ENCODE data around the gene OR1N1.
"Not testable (repeated sequence)": the region's sequence is repeated elsewhere in the genome, so short reads cannot be mapped to it uniquely, and the experiment has no call there.

The OR1N1 gene

DNA sequence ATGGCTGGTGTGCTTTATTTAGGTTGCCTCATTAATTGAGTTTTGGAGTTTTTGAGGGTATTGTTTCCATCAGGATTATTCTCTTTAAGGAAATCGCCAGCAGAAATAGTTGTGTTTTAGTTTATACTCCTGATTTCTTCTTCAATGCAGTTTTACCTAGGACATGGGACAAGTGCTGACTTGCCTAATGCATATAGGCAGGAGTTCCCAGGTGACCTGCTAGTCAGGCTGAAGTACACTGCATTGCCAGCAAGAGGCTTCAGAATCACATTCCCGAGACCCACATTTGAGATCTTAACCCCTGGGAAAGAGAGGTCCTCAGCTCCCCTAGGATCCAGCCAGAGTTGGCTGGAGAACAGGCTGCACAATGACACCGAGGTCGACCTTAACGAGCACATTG is 24.3 kb upstream of the OR1N1 start:
- in situ Hi-C loops (cut with HindIII; ENCODE audit: low sequenced_read_pairs): no loop called here
- TF ChIP-seq, protein P1, sequence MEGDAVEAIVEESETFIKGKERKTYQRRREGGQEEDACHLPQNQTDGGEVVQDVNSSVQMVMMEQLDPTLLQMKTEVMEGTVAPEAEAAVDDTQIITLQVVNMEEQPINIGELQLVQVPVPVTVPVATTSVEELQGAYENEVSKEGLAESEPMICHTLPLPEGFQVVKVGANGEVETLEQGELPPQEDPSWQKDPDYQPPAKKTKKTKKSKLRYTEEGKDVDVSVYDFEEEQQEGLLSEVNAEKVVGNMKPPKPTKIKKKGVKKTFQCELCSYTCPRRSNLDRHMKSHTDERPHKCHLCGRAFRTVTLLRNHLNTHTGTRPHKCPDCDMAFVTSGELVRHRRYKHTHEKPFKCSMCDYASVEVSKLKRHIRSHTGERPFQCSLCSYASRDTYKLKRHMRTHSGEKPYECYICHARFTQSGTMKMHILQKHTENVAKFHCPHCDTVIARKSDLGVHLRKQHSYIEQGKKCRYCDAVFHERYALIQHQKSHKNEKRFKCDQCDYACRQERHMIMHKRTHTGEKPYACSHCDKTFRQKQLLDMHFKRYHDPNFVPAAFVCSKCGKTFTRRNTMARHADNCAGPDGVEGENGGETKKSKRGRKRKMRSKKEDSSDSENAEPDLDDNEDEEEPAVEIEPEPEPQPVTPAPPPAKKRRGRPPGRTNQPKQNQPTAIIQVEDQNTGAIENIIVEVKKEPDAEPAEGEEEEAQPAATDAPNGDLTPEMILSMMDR (IDR thresholded peaks at IDR 0.05; ENCODE audit: low read depth, low read length): no peak
- DNase-seq (ENCODE audit: low read depth, low spot score): no peak
- no peak overlapping the region for H3K4me3 ChIP-seq (ENCODE audit: low read depth, low read length)

DNA sequence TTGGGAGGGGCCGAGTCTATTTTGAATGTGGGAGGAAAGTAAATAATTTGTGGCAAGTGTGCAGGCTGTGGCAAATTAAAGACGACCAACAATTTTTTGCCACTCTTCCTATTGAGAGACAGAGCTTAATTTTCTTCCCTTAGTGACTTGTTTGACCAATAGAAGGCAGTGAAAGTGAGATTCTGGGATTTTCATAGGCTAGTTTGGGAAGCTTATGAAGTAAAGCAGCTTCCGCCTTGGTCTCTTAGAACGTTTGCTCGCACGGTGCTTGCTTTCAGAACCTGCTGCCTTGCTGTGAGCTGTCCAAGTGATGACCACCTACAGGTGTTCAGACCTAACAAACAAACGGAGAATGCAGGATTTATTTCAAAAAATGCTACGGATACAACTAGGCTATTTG is 19.1 kb upstream of the OR1N1 start:
- no peak overlapping the region for H3K4me3 ChIP-seq (ENCODE audit: low read depth, low read length)
- TF ChIP-seq, protein P1 (IDR thresholded peaks at IDR 0.05; ENCODE audit: low read depth, low read length): no peak
- DNase-seq (ENCODE audit: low read depth, low spot score): no peak
- in situ Hi-C loops (cut with HindIII; ENCODE audit: low sequenced_read_pairs): no loop called here

DNA sequence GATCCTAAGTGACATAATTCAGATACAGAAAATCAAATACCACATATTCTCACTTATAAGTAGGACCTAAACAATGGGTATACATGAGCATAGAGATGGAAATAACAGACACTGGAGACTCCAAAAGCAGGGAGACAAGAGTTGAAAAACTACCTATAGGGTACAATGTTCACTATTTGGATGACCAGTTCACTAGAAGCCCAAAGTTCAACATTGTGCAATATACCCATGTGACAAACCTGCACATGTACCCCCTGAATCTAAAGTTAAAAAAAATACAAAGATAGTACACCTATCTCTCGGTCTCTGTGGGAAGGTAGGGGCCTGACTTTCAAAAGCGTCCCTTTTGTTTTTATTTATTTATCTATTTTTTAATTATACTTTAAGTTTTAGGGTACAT is 11.7 kb upstream of the OR1N1 start:
- in situ Hi-C loops (cut with HindIII; ENCODE audit: low sequenced_read_pairs): no loop called here
- DNase-seq (ENCODE audit: low read depth, low spot score): no peak
- no peak overlapping the region for H3K4me3 ChIP-seq (ENCODE audit: low read depth, low read length)
- TF ChIP-seq, protein P1 (IDR thresholded peaks at IDR 0.05; ENCODE audit: low read depth, low read length): no peak

DNA sequence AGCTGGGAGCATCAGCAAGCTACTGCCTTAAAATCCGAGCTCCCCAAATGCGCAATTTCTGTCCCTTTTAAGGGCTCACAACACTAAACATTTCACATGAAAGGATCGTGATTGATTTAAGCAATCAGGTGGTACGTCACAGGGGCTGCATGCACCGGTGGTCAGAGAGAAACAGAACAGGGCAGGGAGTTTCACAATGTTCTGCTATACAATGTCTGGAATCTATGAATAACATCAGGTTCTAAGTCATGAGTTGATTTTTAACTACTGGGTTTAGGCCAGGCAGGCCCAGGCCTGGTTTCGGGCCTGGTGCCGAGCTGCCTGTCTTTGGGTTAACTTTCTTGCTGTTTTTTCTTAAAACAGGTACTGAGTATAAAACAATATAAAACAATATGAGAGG is 10.0 kb upstream of the OR1N1 start:
- DNase-seq (ENCODE audit: low read depth, low spot score); in situ Hi-C loops (cut with HindIII; ENCODE audit: low sequenced_read_pairs); H3K4me3 ChIP-seq (ENCODE audit: low read depth, low read length): not testable (repeated sequence)

DNA sequence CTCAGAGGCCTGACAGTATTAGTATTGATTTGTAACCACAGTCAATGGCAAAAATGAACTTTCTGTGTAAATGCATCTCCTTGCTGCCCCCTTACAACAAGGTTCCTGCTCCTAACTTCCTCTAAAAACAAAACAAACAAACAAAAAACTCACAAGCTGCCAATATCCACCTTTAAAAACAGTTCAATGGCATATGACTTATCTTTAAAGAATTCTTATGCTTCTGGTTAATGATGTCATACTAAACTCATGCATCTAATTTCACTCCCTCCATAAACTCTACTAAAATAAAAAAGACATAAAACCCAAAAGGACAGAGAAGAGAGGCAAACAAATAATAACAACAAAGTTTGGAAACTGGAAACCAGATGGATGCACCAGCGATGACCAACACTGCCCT is 9.0 kb upstream of the OR1N1 start:
- in situ Hi-C loops (cut with HindIII; ENCODE audit: low sequenced_read_pairs): no loop called here
- TF ChIP-seq, protein P1 (IDR thresholded peaks at IDR 0.05; ENCODE audit: low read depth, low read length): no peak
- no peak overlapping the region for H3K4me3 ChIP-seq (ENCODE audit: low read depth, low read length)
- DNase-seq (ENCODE audit: low read depth, low spot score): no peak

DNA sequence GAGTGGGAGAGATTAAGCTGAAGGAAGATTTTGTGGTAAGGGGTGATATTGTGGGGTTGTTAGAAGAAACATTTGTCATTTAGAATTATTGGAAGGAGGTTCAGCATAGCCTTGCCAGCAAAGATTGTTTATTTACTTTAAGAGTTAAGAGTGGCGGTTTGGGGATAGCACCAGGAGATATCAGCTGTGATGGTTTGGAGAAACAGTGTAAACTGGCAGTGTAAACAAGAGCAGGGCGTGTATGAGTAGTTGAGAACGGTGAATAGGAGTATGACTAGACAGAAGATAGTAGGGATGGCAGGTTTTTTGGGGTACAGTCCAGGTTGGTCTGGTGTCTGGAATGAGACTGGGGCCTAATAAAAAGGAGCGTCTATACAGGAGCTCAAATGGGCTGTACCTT is 4.1 kb upstream of the OR1N1 start:
- in situ Hi-C loops (cut with HindIII; ENCODE audit: low sequenced_read_pairs); H3K4me3 ChIP-seq (ENCODE audit: low read depth, low read length); DNase-seq (ENCODE audit: low read depth, low spot score): not testable (repeated sequence)

GRCh38 chr9:122526602-122527001 is 491 bp downstream of the OR1N1 start:
- TF ChIP-seq, protein P1 (IDR thresholded peaks at IDR 0.05; ENCODE audit: low read depth, low read length): no peak
- in situ Hi-C loops (cut with HindIII; ENCODE audit: low sequenced_read_pairs): no loop called here
- no peak for DNase-seq (ENCODE audit: low read depth, low spot score)

DNA sequence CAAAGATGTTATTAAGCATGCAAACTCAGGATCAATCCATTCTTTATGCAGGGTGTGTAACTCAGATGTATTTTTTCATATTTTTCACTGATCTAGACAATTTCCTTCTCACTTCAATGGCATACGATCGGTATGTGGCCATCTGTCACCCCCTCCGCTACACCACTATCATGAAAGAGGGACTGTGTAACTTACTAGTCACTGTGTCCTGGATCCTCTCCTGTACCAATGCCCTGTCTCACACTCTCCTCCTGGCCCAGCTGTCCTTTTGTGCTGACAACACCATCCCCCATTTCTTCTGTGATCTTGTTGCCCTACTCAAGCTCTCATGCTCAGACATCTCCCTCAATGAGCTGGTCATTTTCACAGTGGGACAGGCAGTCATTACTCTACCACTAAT is 7.7 kb downstream of the OR1N1 start:
- DNase-seq (ENCODE audit: low read depth, low spot score): no peak
- H3K4me3 ChIP-seq (ENCODE audit: low read depth, low read length): no peak overlapping the region
- in situ Hi-C loops (cut with HindIII; ENCODE audit: low sequenced_read_pairs): no loop called here
- TF ChIP-seq, protein P1 (IDR thresholded peaks at IDR 0.05; ENCODE audit: low read depth, low read length): no peak

More at GRCh38 chr9:122526602-122527001, 491 bp downstream of the OR1N1 start:
- H3K4me3 ChIP-seq (ENCODE audit: low read depth, low read length): no peak overlapping the region
